ENCODE results near the gene PLXND1. TPM values are rescaled to one million over a fixed set of nuclear protein-coding genes. Genes with fewer than 3 reads are reported as not detected.

PLXND1 gene
- total RNA-seq, 4 donors from 2014 or later: 13.1 to 305 (median 48.2) TPM

DNA sequence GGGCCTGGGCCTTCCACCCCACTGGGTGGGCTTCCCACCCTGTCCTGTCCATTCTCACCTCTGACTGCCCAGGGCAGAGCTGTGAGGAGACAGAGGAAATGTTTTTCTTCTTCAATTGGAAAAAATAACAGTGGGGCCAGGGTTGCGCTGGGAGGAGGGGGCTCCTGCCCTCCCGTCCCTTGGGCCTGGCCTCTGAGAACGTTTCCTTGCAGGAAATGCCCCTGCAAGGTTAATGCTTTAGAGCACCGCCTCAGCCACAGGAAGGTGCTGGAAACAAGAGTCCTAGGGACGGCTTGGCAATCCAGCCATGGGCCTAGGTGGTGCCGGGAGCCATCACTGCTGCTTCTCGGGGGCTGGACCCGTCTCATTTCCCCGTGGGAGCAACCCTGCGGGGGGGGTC, 3.8 kb upstream of the PLXND1 start:
- H3K4me1 ChIP-seq: peaks cover 0 to 48% (median 15%) of the 10 kb centered on the region in 4 donors
- H3K27ac ChIP-seq: no peak overlapping the region

DNA sequence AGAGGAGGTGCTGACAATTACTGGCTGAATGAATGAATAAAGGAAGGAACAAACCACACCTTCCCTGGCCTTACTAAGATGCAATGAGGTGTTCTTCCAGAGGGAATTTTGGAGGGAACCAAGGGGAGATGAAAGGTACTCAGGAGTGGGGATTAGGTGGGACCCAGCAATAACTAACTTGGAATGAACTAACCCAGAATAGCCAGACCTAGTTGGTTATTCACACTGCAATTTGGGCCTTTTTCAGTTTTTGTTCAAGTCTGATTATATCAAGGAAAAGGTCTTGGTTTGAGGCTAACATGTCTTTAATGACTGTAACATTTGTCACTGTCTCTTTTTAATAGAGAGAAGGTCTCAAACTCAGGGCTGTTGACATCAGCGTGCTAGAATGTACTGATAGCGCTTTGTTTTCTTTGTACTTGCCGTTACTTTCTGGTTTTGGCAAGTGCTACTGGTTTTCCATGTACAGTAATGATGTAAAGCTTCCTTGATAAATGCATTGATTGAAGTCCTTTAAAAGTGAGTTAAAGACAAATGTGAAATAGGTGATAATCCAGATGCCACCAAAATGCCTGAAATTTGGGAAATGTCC, 3.2 kb upstream of the PLXND1 start:
- no peak for DNase-seq
- H3K4me3 ChIP-seq: no peak overlapping the region
- H3K9me3 ChIP-seq: no peaks in the 10 kb centered on the region
- peak overlapping the region in 1 of 4 donors; percentile 92 for H3K27ac ChIP-seq
- peaks cover 0 to 6% of the 10 kb centered on the region in 2 donors for H3K27me3 ChIP-seq
- peaks cover 0 to 47% (median 16%) of the 10 kb centered on the region in 4 donors for H3K4me1 ChIP-seq
- H3K36me3 ChIP-seq: no peaks in the 10 kb centered on the region
- no peak for TF ChIP-seq POLR2A (IDR thresholded peaks at IDR 0.05)
- TF ChIP-seq, protein P1, sequence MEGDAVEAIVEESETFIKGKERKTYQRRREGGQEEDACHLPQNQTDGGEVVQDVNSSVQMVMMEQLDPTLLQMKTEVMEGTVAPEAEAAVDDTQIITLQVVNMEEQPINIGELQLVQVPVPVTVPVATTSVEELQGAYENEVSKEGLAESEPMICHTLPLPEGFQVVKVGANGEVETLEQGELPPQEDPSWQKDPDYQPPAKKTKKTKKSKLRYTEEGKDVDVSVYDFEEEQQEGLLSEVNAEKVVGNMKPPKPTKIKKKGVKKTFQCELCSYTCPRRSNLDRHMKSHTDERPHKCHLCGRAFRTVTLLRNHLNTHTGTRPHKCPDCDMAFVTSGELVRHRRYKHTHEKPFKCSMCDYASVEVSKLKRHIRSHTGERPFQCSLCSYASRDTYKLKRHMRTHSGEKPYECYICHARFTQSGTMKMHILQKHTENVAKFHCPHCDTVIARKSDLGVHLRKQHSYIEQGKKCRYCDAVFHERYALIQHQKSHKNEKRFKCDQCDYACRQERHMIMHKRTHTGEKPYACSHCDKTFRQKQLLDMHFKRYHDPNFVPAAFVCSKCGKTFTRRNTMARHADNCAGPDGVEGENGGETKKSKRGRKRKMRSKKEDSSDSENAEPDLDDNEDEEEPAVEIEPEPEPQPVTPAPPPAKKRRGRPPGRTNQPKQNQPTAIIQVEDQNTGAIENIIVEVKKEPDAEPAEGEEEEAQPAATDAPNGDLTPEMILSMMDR (IDR thresholded peaks at IDR 0.05): no peak

More for the DNA sequence above, 3.8 kb upstream of the PLXND1 start:
- Histone ChIP-seq H3K9me3 (no peaks in the 10 kb centered on the region), H3K4me3 (no peak overlapping the region), H3K27me3 (peaks cover 0 to 6% of the 10 kb centered on the region in 2 donors), H3K36me3 (no peaks in the 10 kb centered on the region)
- no peak for DNase-seq
- TF ChIP-seq, protein P1 (IDR thresholded peaks at IDR 0.05): no peak
- TF ChIP-seq POLR2A (IDR thresholded peaks at IDR 0.05): no peak

DNA sequence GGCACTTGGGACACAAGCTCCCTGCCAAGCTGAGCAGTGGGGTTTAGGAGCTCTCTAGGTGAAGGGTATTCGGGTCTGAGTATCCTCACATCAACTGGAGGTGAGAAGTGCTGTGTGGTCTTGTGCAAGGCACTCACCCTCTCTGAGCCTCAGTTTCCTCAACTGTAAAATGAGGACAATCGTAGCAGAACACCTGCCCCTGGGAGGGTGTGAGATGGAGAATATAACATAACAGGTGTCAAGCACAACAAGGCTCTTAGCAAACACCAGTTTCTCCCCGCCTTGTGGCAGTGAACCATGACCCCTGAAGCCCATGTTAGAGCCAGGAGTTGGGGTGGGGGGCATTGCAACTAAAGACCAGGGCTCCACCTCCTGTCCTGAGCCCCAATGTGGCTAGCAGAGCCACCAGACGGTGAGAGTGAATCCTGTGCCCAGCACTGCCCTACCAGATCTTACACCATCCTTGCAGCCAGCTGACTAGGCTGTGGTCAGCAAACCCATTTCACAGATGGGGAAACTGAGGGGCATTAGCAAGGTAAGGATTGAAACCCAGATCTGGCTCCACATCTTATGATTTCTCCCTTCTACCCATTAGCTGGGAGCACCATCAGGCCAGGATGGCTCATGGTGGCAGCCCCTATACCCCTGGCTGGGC, 2.6 kb upstream of the PLXND1 start:
- no peak for DNase-seq
- TF ChIP-seq POLR2A (IDR thresholded peaks at IDR 0.05): no peak
- TF ChIP-seq, protein P1 (IDR thresholded peaks at IDR 0.05): no peak
- Histone ChIP-seq H3K9me3 (no peaks in the 10 kb centered on the region), H3K4me1 (peaks cover 0 to 48% (median 16%) of the 10 kb centered on the region in 4 donors), H3K27ac (peak overlapping the region in 1 of 4 donors; percentile 92), H3K4me3 (no peak overlapping the region), H3K27me3 (peaks cover 0 to 6% of the 10 kb centered on the region in 2 donors), H3K36me3 (no peaks in the 10 kb centered on the region)

DNA sequence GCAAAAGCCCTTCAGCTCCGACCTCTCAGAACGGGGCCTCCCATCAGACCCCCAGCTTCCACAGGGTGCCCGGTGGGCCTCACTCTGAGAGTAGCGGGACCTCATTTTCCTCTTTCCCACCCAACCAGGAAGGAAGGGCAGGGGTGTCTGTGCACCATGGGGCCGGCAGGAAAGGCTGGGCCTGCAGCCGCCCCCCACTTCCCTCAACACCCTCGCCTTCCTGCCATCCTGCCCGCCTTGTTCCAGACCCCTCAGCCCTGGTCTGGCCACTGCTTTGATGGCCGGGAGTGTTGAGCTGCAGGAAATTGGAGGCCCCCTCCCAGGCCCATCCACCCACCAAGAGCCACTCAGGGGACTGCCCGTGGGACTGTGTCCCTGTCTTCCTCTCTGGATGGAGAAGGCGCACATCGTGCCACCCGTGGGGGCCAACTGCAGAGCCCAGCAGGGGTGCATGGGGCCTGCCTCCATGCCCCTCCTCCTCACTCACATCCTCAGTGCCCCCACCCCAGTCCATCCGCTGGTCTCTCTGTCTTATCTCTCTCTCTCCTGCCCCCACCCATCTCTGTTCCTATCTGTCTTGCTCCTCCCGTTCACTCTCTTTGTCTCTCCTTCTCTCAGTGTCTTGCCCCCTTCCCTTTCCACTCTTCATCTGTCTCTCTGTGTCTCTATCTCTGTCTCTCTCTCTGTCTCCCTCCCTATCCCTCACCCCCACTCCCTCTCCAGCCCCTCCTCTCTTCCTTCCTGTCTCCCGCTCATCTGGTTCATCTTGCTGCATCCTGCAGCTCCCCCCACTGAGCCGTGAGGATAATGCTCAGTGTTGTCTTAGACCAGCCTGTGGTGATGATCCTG, 1.8 kb upstream of the PLXND1 start:
- no peak overlapping the region for H3K4me3 ChIP-seq
- TF ChIP-seq, protein P1 (IDR thresholded peaks at IDR 0.05): peak in 2 of 6 experiments; percentile 3 to 21
- TF ChIP-seq POLR2A (IDR thresholded peaks at IDR 0.05): no peak
- peaks cover 0 to 6% of the 10 kb centered on the region in 2 donors for H3K27me3 ChIP-seq
- no peak for DNase-seq
- no peaks in the 10 kb centered on the region for H3K9me3 ChIP-seq
- peak overlapping the region; percentile 66 to 92 (median 80) for H3K27ac ChIP-seq
- H3K4me1 ChIP-seq: peaks cover 0 to 49% (median 16%) of the 10 kb centered on the region in 4 donors
- H3K36me3 ChIP-seq: no peaks in the 10 kb centered on the region

DNA sequence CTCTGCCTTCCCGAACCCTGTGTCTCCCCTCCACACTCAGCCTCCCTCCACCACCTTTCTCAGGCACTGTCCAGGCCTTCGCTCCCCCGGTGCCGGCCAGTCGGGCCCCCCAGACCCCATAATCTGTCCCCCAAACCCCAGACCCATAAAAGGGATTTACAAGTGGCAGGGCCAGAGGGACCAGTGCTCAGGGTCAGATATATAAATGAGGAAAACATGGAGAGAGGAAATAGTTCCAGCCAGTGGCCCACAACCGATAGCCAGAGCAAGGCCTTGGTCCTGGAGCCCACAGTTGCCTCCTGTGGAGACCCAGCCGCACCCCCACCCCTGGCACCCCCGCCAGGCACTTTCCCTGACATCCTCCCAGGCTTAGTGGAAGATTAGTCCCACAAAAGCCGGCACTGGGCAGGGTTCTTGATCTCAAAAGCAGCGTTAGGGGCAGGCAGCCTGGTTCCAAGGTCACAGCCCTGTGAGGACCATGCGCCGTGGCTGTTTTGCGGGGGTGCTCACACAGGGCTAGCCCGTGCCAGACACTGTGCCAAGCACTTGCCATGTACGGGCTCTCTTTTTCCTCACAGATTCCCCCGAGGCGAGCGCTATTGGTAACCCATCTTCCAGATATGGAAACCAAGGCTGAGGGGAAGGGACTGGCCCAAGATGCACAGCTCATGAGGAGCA, 1.1 kb upstream of the PLXND1 start:
- TF ChIP-seq, protein P1 (IDR thresholded peaks at IDR 0.05): no peak
- TF ChIP-seq POLR2A (IDR thresholded peaks at IDR 0.05): no peak
- DNase-seq: no peak
- Histone ChIP-seq H3K27ac (peak overlapping the region; percentile 66 to 92 (median 80)), H3K27me3 (peaks cover 0 to 6% of the 10 kb centered on the region in 2 donors), H3K4me1 (peaks cover 0 to 55% (median 16%) of the 10 kb centered on the region in 4 donors), H3K36me3 (no peaks in the 10 kb centered on the region), H3K9me3 (no peaks in the 10 kb centered on the region), H3K4me3 (peak overlapping the region; percentile 52 to 65 (median 62))
